Measurements from ENCODE around the gene MDFIC.

MDFIC gene

GRCh38 chr7:114924038-114924712, 2.3 kb downstream of the MDFIC start:
- no peak for TF ChIP-seq CTCF (conservative IDR thresholded peaks at IDR 0.05; ENCODE audit: control insufficient read depth, insufficient read depth, low read depth, low read length)
- peak overlapping the region; percentile 71 for H3K4me3 ChIP-seq (ENCODE audit: control insufficient read depth, low read depth, low read length)
- peak; percentile 45 for DNase-seq (ENCODE audit: low read depth)

GRCh38 chr7:114925434-114925833, 3.5 kb downstream of the MDFIC start:
- DNase-seq (ENCODE audit: low read depth), result no peak
- H3K4me3 ChIP-seq (ENCODE audit: control insufficient read depth, low read depth, low read length), result no peak overlapping the region
- TF ChIP-seq CTCF (conservative IDR thresholded peaks at IDR 0.05; ENCODE audit: control insufficient read depth, insufficient read depth, low read depth, low read length), result no peak

- no peak for DNase-seq (ENCODE audit: low read depth)
- no peak for TF ChIP-seq CTCF (conservative IDR thresholded peaks at IDR 0.05; ENCODE audit: control insufficient read depth, insufficient read depth, low read depth, low read length)
- no peak overlapping the region for H3K4me3 ChIP-seq (ENCODE audit: control insufficient read depth, low read depth, low read length)
These were observed 6.2 kb downstream of the MDFIC start for GRCh38 chr7:114928060-114928459.

GRCh38 chr7:114929570-114929969, 7.7 kb downstream of the MDFIC start:
- TF ChIP-seq CTCF (conservative IDR thresholded peaks at IDR 0.05; ENCODE audit: control insufficient read depth, insufficient read depth, low read depth, low read length), result peak; percentile 28

GRCh38 chr7:114930107-114930661, 8.3 kb downstream of the MDFIC start:
- no peak overlapping the region for H3K4me3 ChIP-seq (ENCODE audit: control insufficient read depth, low read depth, low read length)
- no peak for TF ChIP-seq CTCF (conservative IDR thresholded peaks at IDR 0.05; ENCODE audit: control insufficient read depth, insufficient read depth, low read depth, low read length)
- peak; percentile 59 for DNase-seq (ENCODE audit: low read depth)

More at GRCh38 chr7:114929570-114929969, 7.7 kb downstream of the MDFIC start:
- H3K4me3 ChIP-seq (ENCODE audit: control insufficient read depth, low read depth, low read length), result no peak overlapping the region
- DNase-seq (ENCODE audit: low read depth), result no peak

DNA sequence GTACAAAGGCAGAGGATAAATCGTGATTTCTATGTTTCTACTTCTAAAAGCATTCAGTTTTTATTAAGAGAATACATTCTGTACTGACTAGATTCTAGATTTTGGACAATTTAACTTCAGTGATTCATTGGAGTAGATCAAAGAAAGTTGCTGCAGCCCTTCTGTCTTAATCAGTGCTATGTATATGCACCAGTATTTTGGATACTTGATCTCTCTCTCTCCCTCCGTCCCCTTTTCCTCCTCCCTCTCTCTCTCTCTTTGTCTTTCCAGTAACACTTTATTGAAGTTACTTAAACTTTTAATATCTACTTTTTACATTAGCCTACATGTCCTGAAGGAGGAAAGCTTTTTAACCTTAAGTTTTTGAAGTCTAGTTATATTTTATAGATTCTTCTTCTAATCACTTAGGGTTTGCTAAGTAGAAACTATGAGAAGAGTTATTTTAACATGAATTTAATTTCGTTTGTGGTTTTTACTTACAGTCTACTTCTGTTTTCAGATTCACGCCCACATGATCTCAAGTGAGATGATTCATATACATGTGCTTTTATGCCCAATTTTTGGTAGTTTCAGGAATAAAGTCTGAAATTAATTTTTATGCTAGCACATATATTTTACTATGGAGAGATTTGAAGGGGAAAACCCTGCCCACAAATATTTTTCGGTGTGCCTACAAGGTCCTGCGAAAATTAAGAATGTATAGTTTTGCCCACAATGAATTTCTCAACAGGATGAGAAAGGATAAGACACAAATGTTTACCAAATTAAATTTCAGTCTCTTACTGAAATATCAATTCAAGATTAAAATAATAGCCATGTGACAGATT, 9.1 kb downstream of the MDFIC start:
- peak; percentile 79 for DNase-seq (ENCODE audit: low read depth)

More for the DNA sequence above, 9.1 kb downstream of the MDFIC start:
- no peak for TF ChIP-seq CTCF (conservative IDR thresholded peaks at IDR 0.05; ENCODE audit: control insufficient read depth, insufficient read depth, low read depth, low read length)
- no peak overlapping the region for H3K4me3 ChIP-seq (ENCODE audit: control insufficient read depth, low read depth, low read length)
